ENCODE data around the gene PCCA.

PCCA gene

DNA sequence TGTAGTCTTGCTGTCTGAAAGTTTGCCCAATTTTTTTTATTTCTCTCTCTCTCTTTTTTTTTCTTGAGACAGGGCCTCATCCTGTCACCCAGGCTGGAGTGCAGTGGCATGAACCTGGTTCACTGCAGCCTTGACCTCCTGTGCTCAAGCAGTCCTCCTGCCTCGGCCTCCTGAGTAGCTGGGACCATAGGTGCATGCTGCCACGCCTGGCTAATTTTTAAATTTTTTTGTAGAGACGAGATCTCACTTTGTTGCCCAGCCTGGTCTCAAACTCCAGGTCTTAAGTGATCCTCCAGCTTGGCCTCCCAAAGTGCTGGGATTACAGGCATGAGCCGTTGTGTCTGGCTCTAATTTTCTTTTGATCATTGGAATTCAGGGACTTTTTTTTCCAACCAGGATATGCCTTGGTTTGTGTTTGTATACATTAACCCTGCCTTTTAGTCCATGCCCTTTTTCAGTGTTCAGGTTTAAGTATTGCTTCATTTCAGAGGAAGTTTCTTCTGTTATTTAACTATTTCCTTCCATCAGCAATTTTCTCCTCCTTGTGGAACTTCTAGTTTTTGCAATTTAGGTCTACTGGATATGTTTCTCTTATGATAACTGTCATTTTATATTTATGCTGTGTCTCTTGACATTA, 201.4 kb downstream of the PCCA start:
- Histone ChIP-seq H3K27me3 (ENCODE audit: low read depth, low read length) (no peaks in the 10 kb centered on the region), H4K20me1 (ENCODE audit: insufficient read depth, low read length) (no peaks in the 10 kb centered on the region), H3K79me2 (ENCODE audit: low read length) (no peaks in the 10 kb centered on the region), H2AFZ (ENCODE audit: low read depth, low read length) (no peak overlapping the region), H3K9ac (ENCODE audit: low read length) (no peak overlapping the region), H3K4me3 (ENCODE audit: low read length) (no peak overlapping the region), H3K4me2 (ENCODE audit: low read length) (no peak overlapping the region), H3K4me1 (ENCODE audit: low read length) (no peaks in the 10 kb centered on the region), H3K36me3 (replicated peaks; ENCODE audit: low read depth, low read length) (no peaks in the 10 kb centered on the region), H3K9me3 (ENCODE audit: insufficient read depth, low read length) (no peaks in the 10 kb centered on the region), H3K27ac (ENCODE audit: low read length) (no peak overlapping the region)
- TF ChIP-seq, protein P1, sequence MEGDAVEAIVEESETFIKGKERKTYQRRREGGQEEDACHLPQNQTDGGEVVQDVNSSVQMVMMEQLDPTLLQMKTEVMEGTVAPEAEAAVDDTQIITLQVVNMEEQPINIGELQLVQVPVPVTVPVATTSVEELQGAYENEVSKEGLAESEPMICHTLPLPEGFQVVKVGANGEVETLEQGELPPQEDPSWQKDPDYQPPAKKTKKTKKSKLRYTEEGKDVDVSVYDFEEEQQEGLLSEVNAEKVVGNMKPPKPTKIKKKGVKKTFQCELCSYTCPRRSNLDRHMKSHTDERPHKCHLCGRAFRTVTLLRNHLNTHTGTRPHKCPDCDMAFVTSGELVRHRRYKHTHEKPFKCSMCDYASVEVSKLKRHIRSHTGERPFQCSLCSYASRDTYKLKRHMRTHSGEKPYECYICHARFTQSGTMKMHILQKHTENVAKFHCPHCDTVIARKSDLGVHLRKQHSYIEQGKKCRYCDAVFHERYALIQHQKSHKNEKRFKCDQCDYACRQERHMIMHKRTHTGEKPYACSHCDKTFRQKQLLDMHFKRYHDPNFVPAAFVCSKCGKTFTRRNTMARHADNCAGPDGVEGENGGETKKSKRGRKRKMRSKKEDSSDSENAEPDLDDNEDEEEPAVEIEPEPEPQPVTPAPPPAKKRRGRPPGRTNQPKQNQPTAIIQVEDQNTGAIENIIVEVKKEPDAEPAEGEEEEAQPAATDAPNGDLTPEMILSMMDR (IDR thresholded peaks at IDR 0.05; ENCODE audit: low read depth, low read length), result no peak
- TF ChIP-seq EZH2phosphoT487 (IDR thresholded peaks at IDR 0.05; ENCODE audit: low read depth), result no peak

DNA sequence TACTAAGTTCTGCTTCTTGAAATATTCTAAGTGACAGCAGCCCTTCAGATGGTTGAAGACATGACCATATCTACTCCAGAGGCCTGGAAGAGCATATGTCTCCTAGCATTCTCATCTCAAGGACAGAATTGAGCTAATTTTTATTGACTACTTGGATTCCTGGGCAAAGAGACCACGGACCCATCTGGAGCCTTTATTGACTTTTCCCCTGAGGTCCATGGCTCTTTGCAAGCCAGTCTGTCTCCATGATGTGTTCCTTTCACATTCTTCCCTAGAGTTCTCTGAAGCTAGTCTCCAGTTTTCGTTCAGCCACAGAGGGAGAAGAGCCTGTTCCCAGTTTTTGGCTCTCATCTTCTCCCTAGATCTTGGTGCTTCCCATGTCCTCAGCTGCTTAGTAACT, 202.7 kb downstream of the PCCA start:
- H4K20me1 ChIP-seq (ENCODE audit: insufficient read depth, low read length), result no peaks in the 10 kb centered on the region
- no peak overlapping the region for H2AFZ ChIP-seq (ENCODE audit: low read depth, low read length)
- no peaks in the 10 kb centered on the region for H3K27me3 ChIP-seq (ENCODE audit: low read depth, low read length)
- no peaks in the 10 kb centered on the region for H3K4me1 ChIP-seq (ENCODE audit: low read length)
- H3K27ac ChIP-seq (ENCODE audit: low read length), result no peak overlapping the region
- H3K36me3 ChIP-seq (replicated peaks; ENCODE audit: low read depth, low read length), result no peaks in the 10 kb centered on the region
- H3K79me2 ChIP-seq (ENCODE audit: low read length), result no peaks in the 10 kb centered on the region
- H3K9ac ChIP-seq (ENCODE audit: low read length), result no peak overlapping the region
- H3K4me3 ChIP-seq (ENCODE audit: low read length), result no peak overlapping the region
- H3K9me3 ChIP-seq (ENCODE audit: insufficient read depth, low read length), result no peaks in the 10 kb centered on the region
- TF ChIP-seq, protein P1 (IDR thresholded peaks at IDR 0.05; ENCODE audit: low read depth, low read length), result no peak
- H3K4me2 ChIP-seq (ENCODE audit: low read length), result no peak overlapping the region

DNA sequence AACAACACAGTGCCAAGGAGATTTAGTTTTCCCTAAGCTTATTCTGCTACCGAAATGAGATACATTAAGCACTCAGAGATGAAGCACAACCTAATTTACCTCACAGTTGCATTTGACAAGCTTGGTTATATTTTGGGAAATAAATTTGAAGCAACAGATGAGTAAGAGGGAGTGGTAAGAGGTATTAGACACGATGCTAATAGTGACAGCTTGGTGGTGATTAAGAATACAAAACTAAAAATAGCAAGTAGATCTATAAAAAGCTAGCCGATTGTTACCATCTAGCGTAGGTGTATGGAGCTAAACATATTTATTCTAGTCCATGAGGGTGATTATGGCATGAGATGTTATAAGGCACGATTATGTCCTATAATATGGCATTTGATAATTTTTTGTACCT, 208.5 kb downstream of the PCCA start:
- Histone ChIP-seq H3K79me2 (ENCODE audit: low read length) (no peaks in the 10 kb centered on the region), H3K27me3 (ENCODE audit: low read depth, low read length) (no peaks in the 10 kb centered on the region), H3K4me1 (ENCODE audit: low read length) (no peaks in the 10 kb centered on the region), H3K36me3 (replicated peaks; ENCODE audit: low read depth, low read length) (no peaks in the 10 kb centered on the region), H3K27ac (ENCODE audit: low read length) (no peak overlapping the region), H2AFZ (ENCODE audit: low read depth, low read length) (no peak overlapping the region), H3K4me3 (ENCODE audit: low read length) (no peak overlapping the region), H4K20me1 (ENCODE audit: insufficient read depth, low read length) (no peaks in the 10 kb centered on the region), H3K4me2 (ENCODE audit: low read length) (no peak overlapping the region), H3K9ac (ENCODE audit: low read length) (no peak overlapping the region), H3K9me3 (ENCODE audit: insufficient read depth, low read length) (no peaks in the 10 kb centered on the region)
- TF ChIP-seq, protein P1 (IDR thresholded peaks at IDR 0.05; ENCODE audit: low read depth, low read length), result no peak
- TF ChIP-seq EZH2phosphoT487 (IDR thresholded peaks at IDR 0.05; ENCODE audit: low read depth), result no peak

DNA sequence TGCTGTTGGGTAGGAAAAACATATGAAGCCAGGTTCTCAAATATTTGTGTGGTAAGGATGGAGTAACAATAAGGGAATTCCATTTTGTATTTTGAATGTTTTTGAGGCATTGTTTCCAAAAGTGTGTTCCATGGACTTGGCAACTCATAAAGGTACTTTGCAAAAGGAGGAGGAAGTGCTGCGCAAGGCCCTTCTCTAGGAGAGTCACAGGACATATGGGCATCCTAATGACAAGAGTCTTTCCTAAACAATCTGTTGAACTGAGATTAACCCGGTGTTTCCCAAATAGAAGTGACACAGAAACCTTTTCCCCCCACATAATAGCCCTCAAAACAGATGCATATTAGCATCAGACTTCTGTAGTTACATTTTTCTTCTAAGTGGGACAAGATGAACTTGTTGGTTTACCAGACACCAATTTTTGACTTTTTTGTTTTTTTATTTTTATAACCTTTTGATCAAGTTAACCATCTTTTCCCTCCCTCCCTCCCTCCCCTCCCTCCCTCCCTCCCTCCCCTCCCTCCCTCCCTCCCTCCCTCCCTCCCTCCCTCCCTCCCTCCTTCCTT, 209.3 kb downstream of the PCCA start:
- Histone ChIP-seq H3K27ac (ENCODE audit: low read length) (no peak overlapping the region), H3K4me3 (ENCODE audit: low read length) (no peak overlapping the region), H3K79me2 (ENCODE audit: low read length) (no peaks in the 10 kb centered on the region), H2AFZ (ENCODE audit: low read depth, low read length) (no peak overlapping the region), H3K4me2 (ENCODE audit: low read length) (no peak overlapping the region), H3K36me3 (replicated peaks; ENCODE audit: low read depth, low read length) (no peaks in the 10 kb centered on the region), H3K9me3 (ENCODE audit: insufficient read depth, low read length) (no peaks in the 10 kb centered on the region), H3K27me3 (ENCODE audit: low read depth, low read length) (no peaks in the 10 kb centered on the region), H4K20me1 (ENCODE audit: insufficient read depth, low read length) (no peaks in the 10 kb centered on the region), H3K9ac (ENCODE audit: low read length) (no peak overlapping the region), H3K4me1 (ENCODE audit: low read length) (no peaks in the 10 kb centered on the region)
- TF ChIP-seq EZH2phosphoT487 (IDR thresholded peaks at IDR 0.05; ENCODE audit: low read depth), result no peak
- TF ChIP-seq, protein P1 (IDR thresholded peaks at IDR 0.05; ENCODE audit: low read depth, low read length), result no peak
